Activated naive CD4-positive, alpha-beta T cell treated with anti-CD3 and anti-CD28 coated beads, Interleukin-2, amount 50 U/mL, for 24 hours (primary cell): Measurements from ENCODE around the gene HIGD1A.
A peak's percentile ranks its signal among the peaks of the same experiment; 100 is the strongest.

Experiments
- H3K27ac Mint-ChIP-seq: one replicate; pipeline ENCODE4 v1.8.0; 2021; ENCODE audit warnings: mild to moderate bottlenecking, mixed read lengths
- H3K27me3 Mint-ChIP-seq: one replicate; pipeline ENCODE4 v1.8.0; 2021; ENCODE audit warnings: mixed read lengths
- H3K36me3 Mint-ChIP-seq: one replicate; pipeline ENCODE4 v1.8.0; 2021; ENCODE audit warnings: mixed read lengths
- H3K4me1 Mint-ChIP-seq: one replicate; pipeline ENCODE4 v1.8.0; 2021; ENCODE audit warnings: mixed read lengths
- H3K4me3 Mint-ChIP-seq: one replicate; pipeline ENCODE4 v1.8.0; 2021; ENCODE audit warnings: mild to moderate bottlenecking, mixed read lengths
- H3K9me3 Mint-ChIP-seq: one replicate; pipeline ENCODE4 v1.8.0; 2021; ENCODE audit warnings: mixed read lengths

The HIGD1A gene

GRCh38 chr3:42836150-42837123, 32.1 kb upstream of the HIGD1A start:
- H3K4me3 Mint-ChIP-seq: no peak overlapping the region

GRCh38 chr3:42831321-42831713, 27.0 kb upstream of the HIGD1A start:
- Mint-ChIP-seq H3K36me3 (no peaks in the 10 kb centered on the region), H3K27me3 (peaks cover 2% of the 10 kb centered on the region), H3K27ac (no peak overlapping the region), H3K4me1 (peaks cover 8% of the 10 kb centered on the region), H3K4me3 (no peak overlapping the region), H3K9me3 (no peaks in the 10 kb centered on the region)

More at GRCh38 chr3:42836150-42837123, 32.1 kb upstream of the HIGD1A start:
- H3K9me3 Mint-ChIP-seq: no peaks in the 10 kb centered on the region
- H3K4me1 Mint-ChIP-seq: peaks cover 3% of the 10 kb centered on the region
- H3K27ac Mint-ChIP-seq: no peak overlapping the region
- H3K27me3 Mint-ChIP-seq: no peaks in the 10 kb centered on the region
- no peaks in the 10 kb centered on the region for H3K36me3 Mint-ChIP-seq

- Mint-ChIP-seq H3K9me3 (no peaks in the 10 kb centered on the region), H3K4me1 (peaks cover 8% of the 10 kb centered on the region), H3K27ac (peak overlapping the region; percentile 21), H3K4me3 (no peak overlapping the region), H3K36me3 (no peaks in the 10 kb centered on the region), H3K27me3 (peaks cover 2% of the 10 kb centered on the region)
These were observed 26.4 kb upstream of the HIGD1A start for GRCh38 chr3:42830437-42831320.

- no peaks in the 10 kb centered on the region for H3K9me3 Mint-ChIP-seq
- peaks cover 8% of the 10 kb centered on the region for H3K4me1 Mint-ChIP-seq
- H3K4me3 Mint-ChIP-seq: no peak overlapping the region
- peaks cover 2% of the 10 kb centered on the region for H3K27me3 Mint-ChIP-seq
- no peaks in the 10 kb centered on the region for H3K36me3 Mint-ChIP-seq
- no peak overlapping the region for H3K27ac Mint-ChIP-seq
These were observed 25.5 kb upstream of the HIGD1A start for GRCh38 chr3:42829628-42830436.

GRCh38 chr3:42829083-42829627, 24.9 kb upstream of the HIGD1A start:
- Mint-ChIP-seq H3K27me3 (peaks cover 2% of the 10 kb centered on the region), H3K36me3 (no peaks in the 10 kb centered on the region), H3K4me1 (peaks cover 8% of the 10 kb centered on the region), H3K4me3 (no peak overlapping the region), H3K27ac (no peak overlapping the region), H3K9me3 (no peaks in the 10 kb centered on the region)

- Mint-ChIP-seq H3K4me3 (no peak overlapping the region), H3K9me3 (no peaks in the 10 kb centered on the region), H3K36me3 (peaks cover 2% of the 10 kb centered on the region), H3K27me3 (peaks cover 2% of the 10 kb centered on the region), H3K4me1 (peaks cover 8% of the 10 kb centered on the region), H3K27ac (no peak overlapping the region)
These were observed 23.4 kb upstream of the HIGD1A start for GRCh38 chr3:42827654-42828053.

GRCh38 chr3:42827023-42827422, 22.7 kb upstream of the HIGD1A start:
- peaks cover 2% of the 10 kb centered on the region for H3K27me3 Mint-ChIP-seq
- H3K27ac Mint-ChIP-seq: no peak overlapping the region
- no peak overlapping the region for H3K4me3 Mint-ChIP-seq
- H3K4me1 Mint-ChIP-seq: peaks cover 8% of the 10 kb centered on the region
- H3K9me3 Mint-ChIP-seq: no peaks in the 10 kb centered on the region
- peaks cover 2% of the 10 kb centered on the region for H3K36me3 Mint-ChIP-seq

- Mint-ChIP-seq H3K27me3 (peaks cover 2% of the 10 kb centered on the region), H3K4me3 (no peak overlapping the region), H3K36me3 (peaks cover 2% of the 10 kb centered on the region), H3K4me1 (peaks cover 2% of the 10 kb centered on the region), H3K27ac (no peak overlapping the region), H3K9me3 (no peaks in the 10 kb centered on the region)
These were observed 21.9 kb upstream of the HIGD1A start for GRCh38 chr3:42826141-42826540.

GRCh38 chr3:42823351-42823750, 19.1 kb upstream of the HIGD1A start:
- H3K27me3 Mint-ChIP-seq: peaks cover under 1% of the 10 kb centered on the region
- no peaks in the 10 kb centered on the region for H3K4me1 Mint-ChIP-seq
- H3K9me3 Mint-ChIP-seq: no peaks in the 10 kb centered on the region
- peaks cover 2% of the 10 kb centered on the region for H3K36me3 Mint-ChIP-seq
- H3K27ac Mint-ChIP-seq: no peak overlapping the region
- no peak overlapping the region for H3K4me3 Mint-ChIP-seq

- H3K9me3 Mint-ChIP-seq: no peaks in the 10 kb centered on the region
- no peaks in the 10 kb centered on the region for H3K27me3 Mint-ChIP-seq
- H3K4me3 Mint-ChIP-seq: no peak overlapping the region
- H3K27ac Mint-ChIP-seq: no peak overlapping the region
- no peaks in the 10 kb centered on the region for H3K4me1 Mint-ChIP-seq
- H3K36me3 Mint-ChIP-seq: peaks cover 2% of the 10 kb centered on the region
These were observed 18.5 kb upstream of the HIGD1A start for GRCh38 chr3:42822828-42823227.

- no peaks in the 10 kb centered on the region for H3K9me3 Mint-ChIP-seq
- no peak overlapping the region for H3K27ac Mint-ChIP-seq
- no peaks in the 10 kb centered on the region for H3K4me1 Mint-ChIP-seq
- H3K27me3 Mint-ChIP-seq: no peaks in the 10 kb centered on the region
- H3K36me3 Mint-ChIP-seq: peaks cover 2% of the 10 kb centered on the region
- H3K4me3 Mint-ChIP-seq: no peak overlapping the region
These were observed 16.4 kb upstream of the HIGD1A start for GRCh38 chr3:42820746-42821051.

GRCh38 chr3:42819351-42819965, 15.2 kb upstream of the HIGD1A start:
- Mint-ChIP-seq H3K36me3 (peaks cover 2% of the 10 kb centered on the region), H3K27me3 (no peaks in the 10 kb centered on the region), H3K4me1 (no peaks in the 10 kb centered on the region), H3K9me3 (no peaks in the 10 kb centered on the region), H3K27ac (no peak overlapping the region), H3K4me3 (no peak overlapping the region)

GRCh38 chr3:42815826-42816225, 11.5 kb upstream of the HIGD1A start:
- no peaks in the 10 kb centered on the region for H3K36me3 Mint-ChIP-seq
- no peak overlapping the region for H3K27ac Mint-ChIP-seq
- H3K27me3 Mint-ChIP-seq: no peaks in the 10 kb centered on the region
- H3K4me1 Mint-ChIP-seq: no peaks in the 10 kb centered on the region
- no peak overlapping the region for H3K4me3 Mint-ChIP-seq
- H3K9me3 Mint-ChIP-seq: no peaks in the 10 kb centered on the region

- no peaks in the 10 kb centered on the region for H3K4me1 Mint-ChIP-seq
- no peaks in the 10 kb centered on the region for H3K36me3 Mint-ChIP-seq
- H3K27ac Mint-ChIP-seq: no peak overlapping the region
- H3K27me3 Mint-ChIP-seq: no peaks in the 10 kb centered on the region
- no peak overlapping the region for H3K4me3 Mint-ChIP-seq
- H3K9me3 Mint-ChIP-seq: no peaks in the 10 kb centered on the region
These were observed 10.7 kb upstream of the HIGD1A start for GRCh38 chr3:42814914-42815507.
